MM.1S (cell line): Measurements from ENCODE around the gene OAS3.

ENCODE experiments used
- EZH2 ChIP-seq: fragments of 300-600 bp; sonication (generic); optimal IDR thresholded peaks from 2 replicates; pipeline ENCODE3; 2017; ENCODE audit warnings: low read depth, mild to moderate bottlenecking, antibody characterized with exemption, low read length, mixed read lengths
- EZH2phosphoT487 ChIP-seq: fragments of 300-600 bp; sonication (generic); IDR thresholded peaks from 2 replicates; pipeline ENCODE4 v1.6.1; 2018; ENCODE audit warnings: antibody characterized with exemption, low read length
- TF ChIP-seq, protein P1 (sequence below): fragments of 300-600 bp; sonication (generic); IDR thresholded peaks from 2 replicates; pipeline ENCODE4 v1.5.1; 2016; ENCODE audit warnings: antibody characterized with exemption, low read length, mixed read lengths

DNA sequence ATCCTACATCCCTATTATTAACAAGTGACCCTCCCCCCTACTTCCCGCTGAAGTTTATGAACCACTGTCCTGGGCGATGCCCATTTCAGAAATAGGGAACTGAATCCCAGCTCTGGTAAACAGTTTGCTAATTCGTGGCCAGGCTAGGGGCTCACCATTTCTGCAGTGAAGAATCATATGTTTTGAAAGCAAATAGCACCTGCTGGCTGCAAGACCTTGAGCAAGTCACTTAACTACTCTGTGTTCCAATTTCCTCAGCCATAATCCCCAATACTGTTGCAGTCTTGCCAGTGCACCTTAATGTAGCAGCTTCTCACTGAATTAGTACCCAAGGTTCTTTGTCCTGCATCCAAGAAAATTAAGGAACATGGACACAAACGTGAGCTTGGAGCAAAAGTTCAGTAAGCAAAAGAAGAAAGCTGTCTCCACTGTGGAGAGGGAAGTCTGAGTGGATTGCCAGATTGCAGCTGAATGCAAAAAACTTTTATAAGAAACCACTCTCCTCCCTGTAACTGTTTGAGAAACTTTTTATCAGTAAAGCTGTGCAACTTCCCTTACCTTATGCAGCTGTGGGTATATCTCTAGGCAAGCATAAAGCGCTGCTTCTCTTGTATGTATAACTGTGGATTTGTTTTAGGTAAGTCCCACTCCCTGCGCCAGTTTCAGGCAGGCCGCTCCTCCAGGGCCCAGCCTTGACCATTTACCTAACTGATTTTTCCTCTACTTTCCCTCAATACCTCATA is 30.7 kb upstream of the OAS3 start:
- TF ChIP-seq, protein P1, sequence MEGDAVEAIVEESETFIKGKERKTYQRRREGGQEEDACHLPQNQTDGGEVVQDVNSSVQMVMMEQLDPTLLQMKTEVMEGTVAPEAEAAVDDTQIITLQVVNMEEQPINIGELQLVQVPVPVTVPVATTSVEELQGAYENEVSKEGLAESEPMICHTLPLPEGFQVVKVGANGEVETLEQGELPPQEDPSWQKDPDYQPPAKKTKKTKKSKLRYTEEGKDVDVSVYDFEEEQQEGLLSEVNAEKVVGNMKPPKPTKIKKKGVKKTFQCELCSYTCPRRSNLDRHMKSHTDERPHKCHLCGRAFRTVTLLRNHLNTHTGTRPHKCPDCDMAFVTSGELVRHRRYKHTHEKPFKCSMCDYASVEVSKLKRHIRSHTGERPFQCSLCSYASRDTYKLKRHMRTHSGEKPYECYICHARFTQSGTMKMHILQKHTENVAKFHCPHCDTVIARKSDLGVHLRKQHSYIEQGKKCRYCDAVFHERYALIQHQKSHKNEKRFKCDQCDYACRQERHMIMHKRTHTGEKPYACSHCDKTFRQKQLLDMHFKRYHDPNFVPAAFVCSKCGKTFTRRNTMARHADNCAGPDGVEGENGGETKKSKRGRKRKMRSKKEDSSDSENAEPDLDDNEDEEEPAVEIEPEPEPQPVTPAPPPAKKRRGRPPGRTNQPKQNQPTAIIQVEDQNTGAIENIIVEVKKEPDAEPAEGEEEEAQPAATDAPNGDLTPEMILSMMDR: no peak
- no peak for TF ChIP-seq EZH2phosphoT487
- TF ChIP-seq EZH2: no peak
